Measurements from ENCODE around the gene PAX3.

DNA sequence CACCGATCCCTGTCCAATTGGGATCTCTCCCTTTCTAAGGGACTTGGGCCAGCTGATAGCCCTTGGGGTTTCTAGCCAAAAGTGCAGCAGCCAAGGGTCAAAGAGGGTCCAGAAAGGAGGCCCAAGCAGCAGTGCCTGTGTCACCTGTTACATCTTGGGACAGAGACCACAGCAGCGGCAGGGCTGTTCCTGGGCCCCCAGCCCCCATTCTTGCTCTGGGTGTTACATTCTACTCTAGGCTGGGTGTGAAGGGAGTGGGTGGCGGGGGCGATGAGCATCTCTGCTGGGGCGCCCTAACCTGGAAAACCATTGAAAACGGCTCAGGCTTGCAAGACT is 1.2 kb downstream of the PAX3 start:
- TF ChIP-seq EP300 (IDR thresholded peaks at IDR 0.05; ENCODE audit: low read length) (no peak), HDAC2 (IDR thresholded peaks at IDR 0.05) (no peak), ZFX (CRISPR knock-in tag; IDR thresholded peaks at IDR 0.05) (no peak), MAFK (IDR thresholded peaks at IDR 0.05; ENCODE audit: low read length) (no peak), RFX1 (IDR thresholded peaks at IDR 0.05) (no peak), ZZZ3 (IDR thresholded peaks at IDR 0.05) (no peak), TCF7L2 (IDR thresholded peaks at IDR 0.05; ENCODE audit: low read depth, low read length) (no peak), GTF3C2 (IDR thresholded peaks at IDR 0.05; ENCODE audit: borderline replicate concordance, extremely low read depth, insufficient read length) (no peak), SMARCA4 (IDR thresholded peaks at IDR 0.05) (no peak), CEBPZ (IDR thresholded peaks at IDR 0.05; ENCODE audit: borderline replicate concordance, low read depth, low read length) (no peak), ELK1 (CRISPR knock-in tag; IDR thresholded peaks at IDR 0.05) (no peak)
- TF ChIP-seq, protein P1, sequence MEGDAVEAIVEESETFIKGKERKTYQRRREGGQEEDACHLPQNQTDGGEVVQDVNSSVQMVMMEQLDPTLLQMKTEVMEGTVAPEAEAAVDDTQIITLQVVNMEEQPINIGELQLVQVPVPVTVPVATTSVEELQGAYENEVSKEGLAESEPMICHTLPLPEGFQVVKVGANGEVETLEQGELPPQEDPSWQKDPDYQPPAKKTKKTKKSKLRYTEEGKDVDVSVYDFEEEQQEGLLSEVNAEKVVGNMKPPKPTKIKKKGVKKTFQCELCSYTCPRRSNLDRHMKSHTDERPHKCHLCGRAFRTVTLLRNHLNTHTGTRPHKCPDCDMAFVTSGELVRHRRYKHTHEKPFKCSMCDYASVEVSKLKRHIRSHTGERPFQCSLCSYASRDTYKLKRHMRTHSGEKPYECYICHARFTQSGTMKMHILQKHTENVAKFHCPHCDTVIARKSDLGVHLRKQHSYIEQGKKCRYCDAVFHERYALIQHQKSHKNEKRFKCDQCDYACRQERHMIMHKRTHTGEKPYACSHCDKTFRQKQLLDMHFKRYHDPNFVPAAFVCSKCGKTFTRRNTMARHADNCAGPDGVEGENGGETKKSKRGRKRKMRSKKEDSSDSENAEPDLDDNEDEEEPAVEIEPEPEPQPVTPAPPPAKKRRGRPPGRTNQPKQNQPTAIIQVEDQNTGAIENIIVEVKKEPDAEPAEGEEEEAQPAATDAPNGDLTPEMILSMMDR (IDR thresholded peaks at IDR 0.05 in 2 of 3, conservative IDR thresholded peaks at IDR 0.05 in 1 of 3; ENCODE audit: insufficient read depth in 2 of 3, low read depth in 1 of 3, low read length in 3 of 3), result no peak
